Activated T-helper 1 cell treated with Interleukin-2 at 50 U/mL for 16 hours (primary cell): ENCODE results near the gene SLC12A2.

Source experiments
- DNase-seq: peaks from one replicate; pipeline ENCODE4 v3.0.0-alpha.2; 2020; ENCODE audit warnings: low read depth

SLC12A2 gene

GRCh38 chr5:128097781-128098180 lies 14.2 kb downstream of the SLC12A2 start:
- DNase-seq: no peak

GRCh38 chr5:128099944-128100343 lies 16.4 kb downstream of the SLC12A2 start:
- no peak for DNase-seq

- no peak for DNase-seq
These were observed 17.4 kb downstream of the SLC12A2 start for GRCh38 chr5:128100860-128101557.

GRCh38 chr5:128101676-128102075 lies 18.1 kb downstream of the SLC12A2 start:
- no peak for DNase-seq

- DNase-seq: no peak
These were observed 21.6 kb downstream of the SLC12A2 start for GRCh38 chr5:128105203-128105602.

- no peak for DNase-seq
These were observed 25.6 kb downstream of the SLC12A2 start for GRCh38 chr5:128109138-128109537.

- DNase-seq: no peak
These were observed 26.2 kb downstream of the SLC12A2 start for GRCh38 chr5:128109766-128110165.

GRCh38 chr5:128111818-128112448 lies 28.4 kb downstream of the SLC12A2 start:
- DNase-seq: no peak

GRCh38 chr5:128116445-128116844 lies 32.9 kb downstream of the SLC12A2 start:
- DNase-seq: no peak

- DNase-seq: no peak
These were observed 34.6 kb downstream of the SLC12A2 start for GRCh38 chr5:128118214-128118613.

GRCh38 chr5:128121651-128122050 lies 38.1 kb downstream of the SLC12A2 start:
- DNase-seq: no peak

GRCh38 chr5:128123936-128124335 lies 40.4 kb downstream of the SLC12A2 start:
- DNase-seq: no peak

- no peak for DNase-seq
These were observed 42.7 kb downstream of the SLC12A2 start for GRCh38 chr5:128126241-128126640.

GRCh38 chr5:128132499-128132898 lies 48.9 kb downstream of the SLC12A2 start:
- no peak for DNase-seq

- DNase-seq: no peak
These were observed 51.7 kb downstream of the SLC12A2 start for GRCh38 chr5:128135286-128135685.

GRCh38 chr5:128143911-128144310 lies 60.3 kb downstream of the SLC12A2 start:
- DNase-seq: no peak

GRCh38 chr5:128144491-128144890 lies 60.9 kb downstream of the SLC12A2 start:
- DNase-seq: no peak

- no peak for DNase-seq
These were observed 63.1 kb downstream of the SLC12A2 start for GRCh38 chr5:128146671-128147070.

GRCh38 chr5:128154943-128155342 lies 71.4 kb downstream of the SLC12A2 start:
- DNase-seq: no peak

GRCh38 chr5:128155776-128156175 lies 72.2 kb downstream of the SLC12A2 start:
- no peak for DNase-seq

- DNase-seq: no peak
These were observed 73.0 kb downstream of the SLC12A2 start for GRCh38 chr5:128156521-128156920.

GRCh38 chr5:128158342-128158741 lies 74.8 kb downstream of the SLC12A2 start:
- no peak for DNase-seq

- no peak for DNase-seq
These were observed 80.4 kb downstream of the SLC12A2 start for GRCh38 chr5:128163991-128164390.
